NCI-H2171 (cell line): ENCODE measurements around the gene RNF144B.
"Not testable (repeated sequence)": the region's sequence is repeated elsewhere in the genome, so short reads cannot be mapped to it uniquely, and the experiment has no call there.

Experiments
- DNase-seq: peaks from one replicate; lab custom pipeline; 2025; lab: John Stamatoyannopoulos, UW

Gene RNF144B

GRCh38 chr6:18409602-18410001, 22.5 kb downstream of the RNF144B start:
- not testable (repeated sequence) for DNase-seq

DNA sequence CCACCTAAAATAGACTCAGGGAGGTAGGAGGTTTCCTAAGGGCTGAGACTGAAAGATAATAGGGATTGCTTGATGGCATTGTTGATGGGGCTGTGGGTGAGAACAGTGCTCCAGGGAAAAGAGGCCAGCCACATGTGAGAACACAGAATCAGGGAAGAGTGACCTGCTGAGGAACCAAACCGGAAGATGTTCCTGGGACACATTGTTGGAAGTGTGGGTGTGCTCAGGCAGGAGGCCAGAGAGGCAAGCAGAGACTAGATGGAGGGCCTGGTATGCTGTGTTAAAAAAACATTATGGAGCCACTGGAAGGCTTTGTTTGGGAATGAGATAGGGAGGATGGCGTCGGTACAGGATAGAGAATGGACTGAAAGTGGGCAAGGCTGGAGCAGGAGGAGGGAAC, 23.3 kb downstream of the RNF144B start:
- DNase-seq, result no peak

DNA sequence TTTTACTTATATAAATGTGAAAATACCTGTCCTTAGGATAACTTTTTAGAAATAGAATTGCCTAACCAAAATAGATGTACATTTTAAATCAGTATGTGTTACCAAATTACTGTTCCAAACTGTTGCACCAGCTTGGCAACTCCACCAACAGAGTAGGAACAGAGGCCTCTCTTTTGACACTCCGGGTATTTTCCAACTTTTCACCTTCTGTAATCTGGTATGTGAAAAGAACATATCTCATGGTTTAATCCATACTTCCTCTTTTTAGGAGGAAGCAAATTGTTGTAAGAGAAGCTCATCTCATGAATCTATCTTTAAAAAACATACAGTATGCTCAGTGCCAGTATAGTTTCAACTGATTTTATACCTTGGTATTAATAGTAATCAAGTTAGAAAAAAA, 24.9 kb downstream of the RNF144B start:
- DNase-seq, result no peak

DNA sequence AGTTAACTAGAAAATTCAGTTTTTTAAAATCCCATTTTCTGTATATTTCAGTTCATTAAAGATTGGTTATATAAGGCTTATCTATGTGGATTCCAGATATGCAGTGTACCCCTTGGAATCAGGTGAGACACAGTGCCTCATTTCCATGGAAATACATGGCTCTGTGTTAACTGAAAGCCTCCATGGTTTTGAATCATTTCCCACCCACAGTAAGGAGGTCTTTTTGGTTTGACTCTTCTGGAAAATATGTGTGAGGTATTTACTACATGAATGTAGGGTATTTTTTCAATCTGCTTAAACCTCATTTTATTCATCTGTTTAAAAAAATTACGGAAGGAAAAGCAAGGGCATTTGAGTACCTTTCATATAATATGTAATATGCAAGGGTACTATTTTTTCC, 25.5 kb downstream of the RNF144B start:
- no peak for DNase-seq

DNA sequence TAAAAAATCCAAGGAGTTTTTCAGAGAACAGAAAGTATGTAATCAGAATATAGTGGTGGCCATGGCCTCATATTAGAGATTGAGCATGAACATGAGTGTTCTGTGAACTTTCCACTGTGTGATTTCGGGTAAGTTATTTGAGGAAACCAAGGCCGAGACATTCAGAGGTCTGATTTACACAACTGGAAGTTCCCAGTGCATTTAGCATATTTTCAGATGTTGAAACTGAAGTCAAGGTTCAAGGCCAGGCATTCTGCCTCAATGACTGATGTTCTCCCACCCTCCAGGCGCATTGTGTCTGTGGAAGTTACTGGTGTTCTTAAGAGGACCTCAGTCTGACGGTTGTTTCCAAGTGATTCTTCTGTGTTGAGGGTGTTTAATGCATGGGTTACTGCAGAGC, 26.2 kb downstream of the RNF144B start:
- DNase-seq, result no peak

GRCh38 chr6:18414116-18414515, 27.0 kb downstream of the RNF144B start:
- DNase-seq, result no peak

DNA sequence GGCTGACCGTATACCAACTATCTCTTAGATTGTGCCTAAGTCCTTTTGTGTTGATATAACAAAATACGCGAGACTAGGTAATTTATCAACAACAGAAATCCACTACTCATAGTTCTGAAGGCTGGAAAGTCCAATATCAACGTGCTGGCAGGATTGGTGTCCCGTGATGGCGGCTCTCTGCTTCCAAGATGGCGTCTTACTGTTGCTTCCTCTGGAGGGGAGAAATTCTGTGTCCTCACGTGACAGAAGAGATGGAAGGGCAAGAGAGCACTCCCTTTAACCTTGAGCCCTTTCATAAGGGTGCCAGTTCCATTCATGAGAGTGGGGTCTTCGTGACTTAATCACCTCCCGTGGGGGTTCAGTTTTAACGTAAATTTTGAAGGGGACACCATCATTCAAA, 28.1 kb downstream of the RNF144B start:
- no peak for DNase-seq

- no peak for DNase-seq
Measured at GRCh38 chr6:18415671-18416340, 28.7 kb downstream of the RNF144B start.

- DNase-seq, result no peak
Measured at GRCh38 chr6:18416341-18416679, 29.2 kb downstream of the RNF144B start.

GRCh38 chr6:18420328-18420727, 33.2 kb downstream of the RNF144B start:
- no peak for DNase-seq

- DNase-seq, result no peak
Measured at GRCh38 chr6:18422136-18422535, 35.0 kb downstream of the RNF144B start.

DNA sequence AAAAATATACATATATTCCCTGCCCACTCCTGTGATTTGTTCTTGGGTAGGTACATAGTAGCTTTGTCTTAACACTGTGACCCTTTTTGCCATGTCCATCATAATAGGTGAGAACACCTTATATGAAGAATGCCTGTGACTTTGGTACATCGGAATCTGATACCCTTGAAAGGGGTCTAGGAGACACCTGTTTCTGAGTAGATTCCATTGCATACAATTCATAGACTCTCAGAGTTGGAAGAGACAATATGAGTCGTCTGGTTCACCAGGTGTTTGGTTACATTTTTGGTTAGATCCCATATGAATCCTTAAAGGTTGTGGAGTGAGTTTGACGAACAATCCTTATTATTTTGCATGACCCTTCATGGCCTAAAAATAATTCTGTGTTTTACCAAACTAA, 36.3 kb downstream of the RNF144B start:
- no peak for DNase-seq

DNA sequence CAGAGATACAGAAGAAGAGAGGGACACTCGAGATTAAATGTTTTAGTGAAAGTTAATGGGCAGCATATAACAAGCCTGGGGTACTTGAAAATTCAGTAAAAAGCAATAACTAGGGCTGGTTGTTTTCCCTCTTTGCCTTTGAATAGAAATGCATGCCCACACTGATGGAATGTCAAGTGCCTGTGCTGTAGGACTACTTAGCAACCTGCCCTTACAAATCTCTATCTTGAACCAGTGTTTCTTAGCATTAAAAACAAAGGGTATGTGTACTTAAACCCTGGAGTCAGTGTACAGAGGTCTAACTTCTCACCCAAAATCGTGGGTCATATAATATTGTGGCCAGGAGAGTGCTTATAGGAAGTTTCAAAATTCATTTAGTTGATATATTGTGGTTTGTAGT, 37.1 kb downstream of the RNF144B start:
- DNase-seq, result no peak

DNA sequence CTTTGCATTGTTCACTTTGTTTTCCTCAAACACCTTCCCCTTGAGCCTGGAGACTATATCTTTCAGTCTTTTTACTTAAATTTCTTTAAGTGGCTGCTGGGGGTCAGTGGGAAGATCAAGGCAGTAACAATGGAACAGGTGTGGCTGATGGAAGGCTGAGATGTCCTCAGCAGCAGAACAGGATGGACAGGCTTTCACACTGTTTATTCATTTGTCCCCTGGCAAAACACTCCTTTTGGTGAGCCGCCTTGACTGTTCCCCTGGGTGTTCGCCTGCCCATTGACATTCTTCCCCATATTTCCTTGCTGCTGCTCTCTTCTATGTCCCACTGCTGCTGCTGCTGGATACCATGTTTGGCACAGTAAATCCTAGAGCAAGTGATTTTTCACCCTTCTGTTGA, 38.1 kb downstream of the RNF144B start:
- DNase-seq, result no peak

DNA sequence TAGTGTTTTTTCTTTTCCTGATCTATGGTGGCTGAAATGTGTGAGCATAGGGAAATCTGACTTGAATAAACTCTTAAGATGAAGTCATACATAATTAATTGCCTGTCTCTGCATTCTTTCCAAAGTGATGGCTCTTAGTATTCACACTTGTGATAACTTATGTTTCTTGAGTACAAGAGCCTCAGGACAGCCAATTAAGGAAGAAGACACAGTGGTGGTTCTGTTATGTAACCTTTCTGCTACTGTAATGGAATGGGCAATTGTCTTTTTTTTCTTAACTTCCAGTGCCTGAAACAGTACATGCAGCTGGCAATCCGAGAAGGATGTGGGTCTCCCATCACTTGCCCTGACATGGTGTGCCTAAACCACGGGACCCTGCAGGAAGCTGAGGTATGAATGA, 40.1 kb downstream of the RNF144B start:
- DNase-seq, result no peak

GRCh38 chr6:18429655-18430297, 42.6 kb downstream of the RNF144B start:
- DNase-seq, result no peak

- no peak for DNase-seq
Measured at GRCh38 chr6:18431581-18431980, 44.4 kb downstream of the RNF144B start.

DNA sequence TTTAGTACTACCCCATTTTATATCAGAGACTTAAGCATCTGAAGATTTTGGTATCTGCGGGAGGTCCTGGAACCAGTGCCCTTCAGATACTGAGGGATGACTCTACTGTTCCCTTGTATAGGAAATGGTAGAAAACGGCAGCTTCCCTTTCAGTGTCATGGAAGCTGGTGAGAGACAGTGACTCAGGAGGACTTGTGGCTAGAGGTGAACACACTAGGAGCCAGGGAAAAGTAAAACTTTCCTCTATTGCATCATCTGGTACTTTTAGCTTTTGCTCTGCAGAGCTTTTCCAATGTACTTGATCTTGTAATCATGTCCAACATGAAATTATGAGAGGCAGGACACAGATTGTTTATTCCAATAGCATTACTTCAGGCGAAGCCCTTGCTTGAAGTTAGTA, 45.0 kb downstream of the RNF144B start:
- no peak for DNase-seq

DNA sequence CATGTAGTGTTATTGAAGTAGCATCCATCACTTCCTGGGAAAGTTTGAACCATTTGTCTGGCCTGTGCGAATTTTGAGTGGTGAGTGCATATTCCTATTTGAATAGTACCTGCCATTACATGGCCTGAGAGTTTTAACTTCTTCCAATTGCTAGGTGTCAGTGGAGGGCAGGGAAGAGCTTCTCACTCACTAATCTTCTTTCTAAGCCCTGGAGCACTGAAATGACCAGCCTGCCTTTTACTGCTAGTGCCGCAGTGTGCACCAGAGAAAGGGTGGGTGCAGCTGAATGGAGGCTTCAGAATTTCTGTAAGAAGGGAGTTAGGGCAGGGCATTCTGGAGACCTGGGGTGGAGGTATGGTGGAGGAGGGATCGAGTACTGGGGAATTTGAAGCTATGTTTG, 45.5 kb downstream of the RNF144B start:
- no peak for DNase-seq

DNA sequence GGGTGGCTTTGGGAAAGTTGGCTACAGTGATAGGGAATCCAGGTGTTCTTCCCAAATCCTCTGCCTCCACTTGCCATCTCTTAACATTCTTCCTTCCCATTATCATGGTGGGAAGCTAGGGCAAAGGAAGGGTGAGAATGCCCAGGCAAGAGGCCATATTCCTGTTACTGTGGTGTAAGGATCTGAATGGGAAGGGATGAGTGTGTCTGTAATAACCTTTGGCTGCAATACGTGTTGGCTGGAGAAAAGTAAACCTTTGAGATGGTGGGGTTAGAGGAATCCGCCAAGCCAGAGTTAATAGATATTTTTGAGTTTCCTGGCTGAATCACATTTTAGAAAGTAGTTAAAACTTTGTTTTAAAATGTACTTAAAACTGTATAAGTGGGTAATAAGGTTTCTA, 45.9 kb downstream of the RNF144B start:
- DNase-seq, result no peak

GRCh38 chr6:18436341-18436740, 49.2 kb downstream of the RNF144B start:
- DNase-seq, result no peak

DNA sequence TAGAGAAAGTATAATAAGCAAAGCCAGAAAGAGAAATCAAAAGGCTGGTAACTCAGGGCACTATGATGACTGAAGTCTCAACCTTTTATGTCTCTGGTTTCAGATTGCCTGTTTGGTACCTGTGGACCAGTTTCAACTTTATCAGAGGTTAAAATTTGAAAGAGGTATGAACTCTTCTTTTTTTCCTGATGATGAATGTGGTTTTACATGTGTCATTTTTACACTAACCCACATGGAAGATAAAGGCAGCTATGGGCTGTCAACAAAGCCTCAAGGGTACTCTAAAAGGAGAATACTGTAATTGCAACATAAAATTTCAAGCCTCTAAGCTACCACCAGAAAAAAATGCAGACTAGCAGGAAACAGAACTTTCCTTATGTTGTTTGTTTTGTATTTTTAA, 52.4 kb downstream of the RNF144B start:
- DNase-seq, result no peak

DNA sequence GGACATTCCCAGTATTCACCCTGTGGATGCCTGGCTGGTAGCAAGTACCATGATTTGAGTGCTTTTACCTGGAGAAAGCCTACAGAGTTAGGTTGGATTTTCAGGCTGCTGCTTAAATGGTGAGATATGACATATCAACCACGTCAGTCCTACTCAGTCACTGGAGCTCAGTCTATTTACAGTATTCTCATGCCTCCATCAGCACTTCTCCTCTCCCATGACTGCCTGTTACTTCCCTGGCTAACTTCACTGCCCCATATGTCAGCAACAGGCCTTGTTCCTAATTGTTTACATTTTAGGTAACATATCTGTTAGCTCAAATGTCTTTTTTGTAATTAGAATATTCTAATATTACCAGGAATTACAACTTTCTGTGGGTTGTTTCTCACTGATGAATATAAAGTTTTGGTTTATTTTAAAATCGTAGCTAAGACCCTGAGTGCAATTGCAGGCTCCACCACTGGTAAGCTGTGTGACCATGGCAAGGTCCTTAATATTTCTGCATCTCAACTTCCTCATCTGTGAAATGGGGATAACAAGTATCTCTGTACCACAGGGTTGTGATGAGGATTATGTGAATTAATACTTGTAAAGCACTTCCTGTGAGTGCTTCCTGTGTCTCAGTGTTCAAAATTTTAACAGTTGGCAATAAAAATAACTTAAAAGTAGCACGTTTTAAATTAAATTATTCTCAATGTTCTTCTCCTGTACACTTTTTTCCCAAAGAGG, 54.3 kb downstream of the RNF144B start:
- no peak for DNase-seq

DNA sequence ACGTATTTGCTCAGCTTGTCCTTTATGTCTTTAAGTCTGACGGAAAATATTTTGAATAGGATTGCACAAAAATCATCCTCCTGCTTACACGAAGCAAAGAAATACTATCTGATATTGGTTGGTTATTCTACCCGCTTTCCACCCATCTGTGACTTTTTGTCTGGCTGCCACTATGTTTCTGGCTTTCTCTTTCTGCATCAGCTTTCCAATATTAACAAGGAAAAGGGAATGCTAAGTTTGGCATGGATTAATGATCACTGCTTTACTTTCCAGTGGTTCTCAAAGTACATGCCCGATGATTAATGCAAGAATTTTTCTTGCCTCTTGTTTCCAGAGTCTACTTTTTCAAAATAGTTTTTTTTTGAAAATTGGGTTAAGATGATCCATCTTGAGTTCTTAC, 57.0 kb downstream of the RNF144B start:
- DNase-seq, result no peak
